ENCODE data around the gene PAGE4. TPM values are rescaled to one million over a fixed set of nuclear protein-coding genes. Genes with fewer than 3 reads are reported as not detected.

Gene PAGE4
- total and polyA plus RNA-seq, 9 of the 15 experiments (the other 6 are each of a cell fraction or from before 2014, with no cell fraction given), result 0.99 to 8.0 (median 3.9) TPM

DNA sequence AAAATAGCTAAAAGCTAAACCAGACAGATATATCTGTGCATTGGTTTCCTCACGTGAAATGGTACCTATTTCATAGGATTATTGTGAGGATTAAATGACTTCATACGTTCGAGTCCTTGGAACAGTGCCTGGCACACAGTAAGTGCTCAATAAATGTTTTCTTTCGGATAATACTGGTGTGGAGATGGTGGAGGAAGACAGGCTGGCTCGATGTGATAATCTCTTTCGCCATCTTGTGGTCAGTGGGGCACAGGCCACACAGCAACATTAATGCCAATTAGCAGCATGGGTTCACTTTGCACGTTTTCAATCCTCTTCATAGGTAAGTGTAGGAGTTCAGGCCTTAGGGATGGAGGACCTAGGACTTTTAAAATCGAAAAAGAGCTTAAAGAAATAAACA is 9.3 kb downstream of the PAGE4 start:
- no peaks in the 10 kb centered on the region for H3K27me3 ChIP-seq (ENCODE audit: control insufficient read depth in 2 of 2, insufficient read depth in 2 of 2, low read length in 2 of 2)
- no peak overlapping the region for H3K9ac ChIP-seq (ENCODE audit: insufficient read depth in 1 of 2, low read depth in 2 of 2, low read length in 2 of 2)
- no peaks in the 10 kb centered on the region for H3K9me1 ChIP-seq (ENCODE audit: control insufficient read depth, insufficient read depth, low read length)
- intact Hi-C loops (cut with micrococcal nuclease), result loop anchor here (5.0 kb wide), 2 partner anchors 76 to 546 kb away; no protein-coding TSS in a partner anchor
- in situ Hi-C loops (cut with MboI), result no loop called here
- peaks cover 0 to 10% of the 10 kb centered on the region in 2 experiments; a peak in 2 of 5 replicates for H3K4me1 ChIP-seq (replicated peaks in 1 of 2; ENCODE audit: control insufficient read depth in 2 of 2, insufficient read depth in 2 of 2, low read length in 2 of 2)
- ChIA-PET CTCF (ENCODE audit: low intra/inter-chr PET ratio) (no interaction called here), POLR2A (no interaction called here)
- 3% methylated on average over 8 of the region's 8 CpGs for WGBS (ENCODE audit: insufficient coverage, low coverage, missing lambda C conversion rate)
- TF ChIP-seq RAD21 (CRISPR knock-in tag; conservative IDR thresholded peaks at IDR 0.05 in 1 of 2, IDR thresholded peaks at IDR 0.05 in 1 of 2) (peak; percentile 39 to 61), BCL6 (CRISPR knock-in tag; IDR thresholded peaks at IDR 0.05) (no peak), IRF2 (CRISPR knock-in tag; IDR thresholded peaks at IDR 0.05) (no peak), NFXL1 (CRISPR knock-in tag; IDR thresholded peaks at IDR 0.05) (no peak), SMC3 (conservative IDR thresholded peaks at IDR 0.05; ENCODE audit: insufficient read depth, low read depth, low read length) (0 out of 2 replicates have a peak, but pooled peaks have one; percentile 24), ZNF23 (CRISPR knock-in tag; IDR thresholded peaks at IDR 0.05) (no peak), GABPB1 (CRISPR knock-in tag; IDR thresholded peaks at IDR 0.05) (no peak), STAG1 (CRISPR knock-in tag; IDR thresholded peaks at IDR 0.05; ENCODE audit: borderline replicate concordance) (peak; percentile 55; the same call in 1 of the 2 replicates), ZKSCAN8 (CRISPR knock-in tag; IDR thresholded peaks at IDR 0.05) (peak; percentile 94), ZNF589 (CRISPR knock-in tag; IDR thresholded peaks at IDR 0.05; ENCODE audit: low read depth) (no peak), EP400 (IDR thresholded peaks at IDR 0.05) (no peak)
- TF ChIP-seq, protein P1, sequence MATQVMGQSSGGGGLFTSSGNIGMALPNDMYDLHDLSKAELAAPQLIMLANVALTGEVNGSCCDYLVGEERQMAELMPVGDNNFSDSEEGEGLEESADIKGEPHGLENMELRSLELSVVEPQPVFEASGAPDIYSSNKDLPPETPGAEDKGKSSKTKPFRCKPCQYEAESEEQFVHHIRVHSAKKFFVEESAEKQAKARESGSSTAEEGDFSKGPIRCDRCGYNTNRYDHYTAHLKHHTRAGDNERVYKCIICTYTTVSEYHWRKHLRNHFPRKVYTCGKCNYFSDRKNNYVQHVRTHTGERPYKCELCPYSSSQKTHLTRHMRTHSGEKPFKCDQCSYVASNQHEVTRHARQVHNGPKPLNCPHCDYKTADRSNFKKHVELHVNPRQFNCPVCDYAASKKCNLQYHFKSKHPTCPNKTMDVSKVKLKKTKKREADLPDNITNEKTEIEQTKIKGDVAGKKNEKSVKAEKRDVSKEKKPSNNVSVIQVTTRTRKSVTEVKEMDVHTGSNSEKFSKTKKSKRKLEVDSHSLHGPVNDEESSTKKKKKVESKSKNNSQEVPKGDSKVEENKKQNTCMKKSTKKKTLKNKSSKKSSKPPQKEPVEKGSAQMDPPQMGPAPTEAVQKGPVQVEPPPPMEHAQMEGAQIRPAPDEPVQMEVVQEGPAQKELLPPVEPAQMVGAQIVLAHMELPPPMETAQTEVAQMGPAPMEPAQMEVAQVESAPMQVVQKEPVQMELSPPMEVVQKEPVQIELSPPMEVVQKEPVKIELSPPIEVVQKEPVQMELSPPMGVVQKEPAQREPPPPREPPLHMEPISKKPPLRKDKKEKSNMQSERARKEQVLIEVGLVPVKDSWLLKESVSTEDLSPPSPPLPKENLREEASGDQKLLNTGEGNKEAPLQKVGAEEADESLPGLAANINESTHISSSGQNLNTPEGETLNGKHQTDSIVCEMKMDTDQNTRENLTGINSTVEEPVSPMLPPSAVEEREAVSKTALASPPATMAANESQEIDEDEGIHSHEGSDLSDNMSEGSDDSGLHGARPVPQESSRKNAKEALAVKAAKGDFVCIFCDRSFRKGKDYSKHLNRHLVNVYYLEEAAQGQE (IDR thresholded peaks at IDR 0.05; ENCODE audit: borderline replicate concordance), result peak; percentile 39; the same call in 1 of the 2 replicates
- TF ChIP-seq, protein P1 (CRISPR knock-in tag; IDR thresholded peaks at IDR 0.05; ENCODE audit: low read depth), result no peak
- TF ChIP-seq, protein P2, sequence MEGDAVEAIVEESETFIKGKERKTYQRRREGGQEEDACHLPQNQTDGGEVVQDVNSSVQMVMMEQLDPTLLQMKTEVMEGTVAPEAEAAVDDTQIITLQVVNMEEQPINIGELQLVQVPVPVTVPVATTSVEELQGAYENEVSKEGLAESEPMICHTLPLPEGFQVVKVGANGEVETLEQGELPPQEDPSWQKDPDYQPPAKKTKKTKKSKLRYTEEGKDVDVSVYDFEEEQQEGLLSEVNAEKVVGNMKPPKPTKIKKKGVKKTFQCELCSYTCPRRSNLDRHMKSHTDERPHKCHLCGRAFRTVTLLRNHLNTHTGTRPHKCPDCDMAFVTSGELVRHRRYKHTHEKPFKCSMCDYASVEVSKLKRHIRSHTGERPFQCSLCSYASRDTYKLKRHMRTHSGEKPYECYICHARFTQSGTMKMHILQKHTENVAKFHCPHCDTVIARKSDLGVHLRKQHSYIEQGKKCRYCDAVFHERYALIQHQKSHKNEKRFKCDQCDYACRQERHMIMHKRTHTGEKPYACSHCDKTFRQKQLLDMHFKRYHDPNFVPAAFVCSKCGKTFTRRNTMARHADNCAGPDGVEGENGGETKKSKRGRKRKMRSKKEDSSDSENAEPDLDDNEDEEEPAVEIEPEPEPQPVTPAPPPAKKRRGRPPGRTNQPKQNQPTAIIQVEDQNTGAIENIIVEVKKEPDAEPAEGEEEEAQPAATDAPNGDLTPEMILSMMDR (IDR thresholded peaks at IDR 0.05 in 2 of 3, conservative IDR thresholded peaks at IDR 0.05 in 1 of 3; ENCODE audit: insufficient read depth in 2 of 3, low read depth in 1 of 3, low read length in 3 of 3), result peak; percentile 49 to 65 (median 61)
- no peak overlapping the region for H3K27ac ChIP-seq (ENCODE audit: extremely low read depth, low read depth, low read length)
- FAIRE-seq, result peak; percentile 48
- H3K9me3 ChIP-seq (replicated peaks; ENCODE audit: control insufficient read depth, insufficient read depth, low read depth, low read length), result no peaks in the 10 kb centered on the region
- DNase-seq (ENCODE audit: extremely low read depth in 1 of 4, low spot score in 3 of 4), result peak; percentile 9 to 35 (median 15)
- no peaks in the 10 kb centered on the region for H4K20me1 ChIP-seq (replicated peaks; ENCODE audit: control insufficient read depth, insufficient read depth, low read length)
- H3K36me3 ChIP-seq (ENCODE audit: control insufficient read depth, insufficient read depth, low read length), result no peaks in the 10 kb centered on the region
- H2AFZ ChIP-seq (ENCODE audit: low read depth, low read length), result no peak overlapping the region
- no peak overlapping the region for H3K4me2 ChIP-seq (ENCODE audit: insufficient read depth, low read length)
- ATAC-seq, result peak; percentile 73
- H3K79me2 ChIP-seq (ENCODE audit: control insufficient read depth, insufficient read depth, low read length), result no peaks in the 10 kb centered on the region
- no TSS peak for BruUV-seq (replicated peaks)
- no peak overlapping the region for H3K4me3 ChIP-seq
